Activated T-helper 2 cell treated with anti-CD3 and anti-CD28 coated beads, Interferon-gamma antibody, Interleukin-2, Interleukin-4, amounts not matched to agents 10 μg/mL and 5 μg/mL and 100 μg/mL, durations not matched to agents 14 hours and 24 hours and 36 hours (primary cell): Measurements from ENCODE around the gene FAM185A. TPM values are rescaled to one million over a fixed set of nuclear protein-coding genes. Genes with fewer than 3 reads are reported as not detected.
"Not testable (repeated sequence)": the region's sequence is repeated elsewhere in the genome, so short reads cannot be mapped to it uniquely, and the experiment has no call there.

ENCODE experiments used
- DNase-seq: peaks from one replicate; pipeline ENCODE4 v3.0.0; 2021; ENCODE audit warnings: low spot score
- H3K27ac Mint-ChIP-seq: one replicate; pipeline ENCODE4 v1.8.0; 2021; ENCODE audit warnings: mixed read lengths
- H3K27me3 Mint-ChIP-seq: one replicate; pipeline ENCODE4 v1.8.0; 2021; ENCODE audit warnings: low read depth, mixed read lengths
- H3K36me3 Mint-ChIP-seq: one replicate; pipeline ENCODE4 v1.8.0; 2021; ENCODE audit warnings: low read depth, mixed read lengths
- H3K4me1 Mint-ChIP-seq: one replicate; pipeline ENCODE4 v1.8.0; 2021; ENCODE audit warnings: low read depth, mixed read lengths
- H3K4me3 Mint-ChIP-seq: one replicate; pipeline ENCODE4 v1.8.0; 2021; ENCODE audit warnings: low read depth, mild to moderate bottlenecking, moderate library complexity, mixed read lengths
- H3K9me3 Mint-ChIP-seq: one replicate; pipeline ENCODE4 v1.8.0; 2021; ENCODE audit warnings: mixed read lengths
- intact Hi-C: fragments of 100-400 bp; cut with micrococcal nuclease; formaldehyde crosslinking; loops from one replicate; pipeline ENCODE4 v1.15.1; 2023
- total RNA-seq: library from RNA; stranded (reverse); gene quantifications from 2 replicates; pipeline ENCODE4 v1.2.3, GENCODE V29; 2022

The FAM185A gene
- total RNA-seq: 8.3 and 9.4 TPM in 2 replicates

DNA sequence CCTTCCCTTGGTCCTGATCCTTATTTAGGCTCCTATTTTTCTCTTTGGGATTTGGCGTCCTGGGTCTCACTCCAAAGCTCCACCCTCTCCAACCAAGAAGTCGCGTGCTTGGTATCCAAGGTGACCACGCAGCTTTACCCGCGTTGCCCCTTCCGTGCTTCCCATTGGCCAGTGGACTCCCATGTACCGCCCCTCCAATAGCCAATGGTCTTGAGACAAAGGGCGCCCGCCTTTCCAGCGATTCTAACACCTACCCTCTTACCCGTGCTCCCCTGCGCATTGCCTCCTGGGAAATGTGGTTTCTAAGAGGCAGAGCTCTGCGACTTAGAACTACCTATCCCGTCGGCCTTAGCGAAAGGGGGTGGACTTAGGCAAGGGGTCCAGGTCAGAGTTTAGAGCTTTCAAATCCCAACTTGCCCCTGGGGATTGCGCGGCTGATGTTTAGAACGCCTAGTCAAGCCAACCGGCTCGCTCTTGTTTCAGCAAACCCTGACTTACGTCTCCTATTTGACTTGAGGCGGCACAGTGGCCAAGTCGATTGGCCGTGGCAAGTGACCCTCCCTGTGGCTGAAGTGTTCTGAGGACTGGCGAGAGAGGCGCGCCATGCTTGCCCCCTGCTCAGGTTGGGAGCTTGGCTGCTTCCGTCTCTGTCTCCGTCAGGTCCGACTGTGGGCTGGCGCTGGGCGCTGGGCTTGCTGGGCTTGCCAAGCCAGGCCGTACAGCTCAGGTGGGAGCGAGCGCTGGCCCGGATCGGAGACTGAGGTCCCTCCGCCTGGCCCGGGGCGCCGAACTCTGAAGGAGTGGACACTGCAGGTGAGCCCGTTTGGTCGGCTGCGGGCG, at the start of gene FAM185A:
TSS of gene FAM185A (plus strand) at position 395 of the 840 bp plus-strand sequence. CDS start at position 604, 209 bp downstream.
- H3K36me3 Mint-ChIP-seq, H3K9me3 Mint-ChIP-seq, intact Hi-C loops, H3K27me3 Mint-ChIP-seq: not testable (repeated sequence)
- H3K27ac Mint-ChIP-seq: peak within 1 kb of the TSS; percentile 45
- H3K4me3 Mint-ChIP-seq: peak within 1 kb of the TSS; percentile 85
- peak; percentile 95 for DNase-seq
- H3K4me1 Mint-ChIP-seq: peaks cover 12% of the 10 kb centered on the region

DNA sequence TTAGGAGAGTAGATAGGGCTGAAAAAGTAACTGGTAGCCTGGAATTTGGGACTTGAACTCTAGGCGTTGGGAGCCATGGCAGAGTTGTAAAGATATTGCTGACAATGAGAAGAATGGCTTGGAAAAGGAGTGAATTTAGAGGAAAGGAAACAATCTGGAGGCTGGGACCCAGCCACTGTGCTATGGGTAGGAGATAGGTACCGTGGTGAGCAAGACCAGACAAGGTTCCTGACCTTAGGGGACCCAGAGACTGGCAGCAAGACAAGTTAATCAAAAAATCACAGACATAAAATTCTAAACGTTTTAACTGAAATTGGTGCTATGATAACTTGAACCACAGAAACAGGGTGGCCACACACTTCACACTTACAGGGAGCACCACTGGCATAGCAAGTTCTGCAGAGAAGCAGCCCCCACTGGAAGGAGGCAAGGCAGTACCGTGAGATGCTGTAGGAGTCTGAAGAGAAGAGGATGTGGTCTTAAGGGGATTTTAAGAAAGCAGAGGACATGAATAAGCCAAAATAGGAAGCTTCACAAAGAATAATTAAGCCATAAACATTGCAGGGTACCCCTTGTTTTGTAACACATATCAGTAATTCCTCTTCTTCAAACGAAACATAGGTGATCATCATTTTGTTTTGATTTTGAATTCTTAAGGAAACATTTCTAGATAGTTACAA, 35.6 kb upstream of the FAM185A start:
- H3K9me3 Mint-ChIP-seq, H3K36me3 Mint-ChIP-seq, intact Hi-C loops, H3K27me3 Mint-ChIP-seq: not testable (repeated sequence)
- Mint-ChIP-seq H3K27ac (peak overlapping the region; percentile 87), H3K4me1 (peaks cover 16% of the 10 kb centered on the region), H3K4me3 (peak overlapping the region; percentile 50)
- DNase-seq: peak; percentile 11

DNA sequence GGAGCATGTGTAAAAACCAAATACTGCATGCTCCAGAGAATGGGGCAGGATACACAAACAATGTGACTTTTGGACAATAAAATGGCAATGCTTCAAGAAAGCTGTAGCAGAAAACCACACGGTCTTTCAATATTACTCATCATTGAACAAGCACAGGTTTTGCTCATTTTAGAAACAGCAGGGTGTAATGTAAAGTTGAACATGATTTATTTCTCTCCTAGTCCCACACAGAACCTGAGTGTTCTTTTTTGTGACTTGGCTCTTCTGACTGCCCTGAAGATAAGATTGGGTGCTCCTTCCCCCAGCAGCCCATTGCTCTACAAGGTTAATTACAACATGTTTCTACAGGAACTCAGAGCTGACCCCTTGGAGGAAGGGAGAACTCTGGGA, 35.1 kb upstream of the FAM185A start:
- Mint-ChIP-seq H3K4me3 (peak overlapping the region; percentile 50), H3K4me1 (peaks cover 16% of the 10 kb centered on the region), H3K27ac (peak overlapping the region; percentile 87)
- H3K36me3 Mint-ChIP-seq, H3K9me3 Mint-ChIP-seq, DNase-seq, intact Hi-C loops, H3K27me3 Mint-ChIP-seq: not testable (repeated sequence)

DNA sequence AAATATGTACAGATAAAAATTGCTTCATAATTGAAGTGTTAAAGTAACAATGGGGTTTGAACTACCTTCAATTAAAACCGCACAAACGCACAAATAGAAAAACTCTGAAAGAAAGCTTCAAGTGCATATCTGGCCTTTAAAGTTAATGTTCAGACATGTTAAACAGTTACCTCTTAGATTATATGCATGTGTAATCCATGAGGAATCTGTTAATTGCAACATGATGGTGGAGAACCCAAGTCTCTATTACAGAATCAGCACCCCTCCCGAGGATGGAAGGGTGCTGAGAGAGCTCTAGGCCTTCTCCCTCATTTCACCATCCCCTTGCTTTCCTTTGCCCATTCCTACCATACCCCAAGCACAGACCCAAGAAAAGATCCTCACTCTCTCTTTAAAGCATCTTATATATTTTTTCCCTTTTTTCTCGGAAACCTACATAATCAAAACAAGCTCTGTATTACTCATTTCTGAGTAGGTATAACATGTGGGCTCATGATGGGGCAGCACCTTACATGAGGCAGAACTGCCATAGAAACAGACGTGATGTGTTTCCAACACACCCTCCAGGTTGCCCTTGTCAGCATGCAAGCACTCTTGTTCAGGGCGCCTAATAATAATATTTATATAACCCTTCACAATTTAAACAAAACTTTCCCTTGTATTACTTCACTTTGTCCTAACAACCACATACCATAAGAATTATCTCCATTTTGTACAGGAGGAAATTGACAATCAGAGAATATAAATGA, 33.9 kb upstream of the FAM185A start:
- intact Hi-C loops, H3K27me3 Mint-ChIP-seq, DNase-seq, H3K36me3 Mint-ChIP-seq, H3K4me3 Mint-ChIP-seq, H3K9me3 Mint-ChIP-seq: not testable (repeated sequence)
- Mint-ChIP-seq H3K4me1 (peaks cover 16% of the 10 kb centered on the region), H3K27ac (peak overlapping the region; percentile 69)

- Mint-ChIP-seq H3K27ac (peak overlapping the region; percentile 69), H3K4me1 (peaks cover 16% of the 10 kb centered on the region)
- intact Hi-C loops, H3K9me3 Mint-ChIP-seq, H3K36me3 Mint-ChIP-seq, DNase-seq, H3K4me3 Mint-ChIP-seq, H3K27me3 Mint-ChIP-seq: not testable (repeated sequence)
These were observed 33.1 kb upstream of the FAM185A start for GRCh38 chr7:102715718-102716117.

DNA sequence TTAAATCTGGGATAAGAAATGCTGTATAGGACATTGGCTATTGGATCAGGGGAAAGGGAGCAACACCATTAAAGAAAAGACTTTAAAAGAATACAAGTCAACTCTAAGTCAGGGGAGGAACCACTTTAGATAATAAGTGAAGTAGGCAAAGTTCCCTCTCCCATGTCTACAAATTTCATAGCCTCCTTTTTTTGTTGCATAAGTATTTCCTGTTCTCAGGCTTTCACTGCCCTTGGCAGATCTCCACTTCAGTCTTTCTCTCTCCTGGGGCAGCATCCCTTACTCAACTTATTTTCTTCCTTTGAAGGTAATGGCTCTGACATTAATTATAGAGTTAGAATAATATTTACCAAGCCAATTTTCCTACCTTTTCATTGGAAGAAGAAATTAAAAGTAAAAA, 30.3 kb upstream of the FAM185A start:
- H3K4me1 Mint-ChIP-seq, intact Hi-C loops, H3K9me3 Mint-ChIP-seq, H3K27ac Mint-ChIP-seq, H3K27me3 Mint-ChIP-seq, DNase-seq, H3K4me3 Mint-ChIP-seq, H3K36me3 Mint-ChIP-seq: not testable (repeated sequence)

GRCh38 chr7:102726170-102726569, 22.6 kb upstream of the FAM185A start:
- H3K4me1 Mint-ChIP-seq, H3K36me3 Mint-ChIP-seq, H3K27ac Mint-ChIP-seq, H3K9me3 Mint-ChIP-seq, DNase-seq, H3K4me3 Mint-ChIP-seq, H3K27me3 Mint-ChIP-seq, intact Hi-C loops: not testable (repeated sequence)

DNA sequence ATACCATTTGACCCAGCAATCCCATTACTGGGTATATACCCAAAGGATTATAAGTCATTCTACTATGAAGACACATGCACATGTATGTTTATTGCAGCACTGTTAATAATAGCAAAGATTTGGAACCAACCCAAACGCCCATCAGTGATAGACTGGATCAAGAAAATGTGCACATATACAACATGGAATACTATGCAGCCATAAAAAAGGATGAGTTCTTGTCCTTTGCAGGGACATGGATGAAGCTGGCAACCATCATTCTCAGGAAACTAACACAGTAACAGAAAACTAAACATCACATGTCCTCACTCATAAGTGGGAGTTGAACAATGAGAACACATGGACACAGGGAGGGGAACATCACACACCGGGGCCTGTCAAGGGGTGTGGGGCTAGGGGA, 19.1 kb upstream of the FAM185A start:
- H3K9me3 Mint-ChIP-seq, H3K4me1 Mint-ChIP-seq, DNase-seq, H3K36me3 Mint-ChIP-seq, H3K27ac Mint-ChIP-seq, intact Hi-C loops, H3K4me3 Mint-ChIP-seq: not testable (repeated sequence)
- peaks cover 13% of the 10 kb centered on the region for H3K27me3 Mint-ChIP-seq

DNA sequence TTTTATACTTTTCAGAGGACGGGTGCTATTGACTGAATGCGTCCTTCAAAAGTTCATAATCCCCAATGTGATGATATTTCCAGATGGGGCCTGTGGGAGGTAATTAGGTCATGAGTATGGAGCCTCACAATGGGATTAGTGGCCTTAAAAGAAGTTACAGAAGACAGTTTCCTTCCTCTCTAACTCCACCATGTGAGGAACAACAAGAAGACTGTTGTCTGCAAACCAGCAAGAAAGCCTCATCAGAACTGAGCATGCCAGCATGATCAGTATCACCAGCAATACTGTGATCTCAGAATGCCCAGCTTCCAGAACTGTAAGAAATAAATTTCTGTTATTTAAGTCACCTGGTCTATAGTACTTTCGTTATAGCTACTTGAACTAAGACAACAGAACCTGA, 18.4 kb upstream of the FAM185A start:
- H3K9me3 Mint-ChIP-seq, H3K4me1 Mint-ChIP-seq, H3K27ac Mint-ChIP-seq, H3K4me3 Mint-ChIP-seq, intact Hi-C loops, DNase-seq, H3K36me3 Mint-ChIP-seq: not testable (repeated sequence)
- H3K27me3 Mint-ChIP-seq: peaks cover 20% of the 10 kb centered on the region

- DNase-seq, intact Hi-C loops, H3K27me3 Mint-ChIP-seq, H3K4me3 Mint-ChIP-seq, H3K9me3 Mint-ChIP-seq, H3K27ac Mint-ChIP-seq, H3K36me3 Mint-ChIP-seq: not testable (repeated sequence)
- H3K4me1 Mint-ChIP-seq: peaks cover 11% of the 10 kb centered on the region
These were observed 6.6 kb upstream of the FAM185A start for GRCh38 chr7:102742002-102742771.

GRCh38 chr7:102743861-102744260, 4.9 kb upstream of the FAM185A start:
- DNase-seq, H3K27me3 Mint-ChIP-seq, H3K9me3 Mint-ChIP-seq, H3K27ac Mint-ChIP-seq, H3K36me3 Mint-ChIP-seq, H3K4me3 Mint-ChIP-seq, intact Hi-C loops: not testable (repeated sequence)
- H3K4me1 Mint-ChIP-seq: peaks cover 15% of the 10 kb centered on the region

GRCh38 chr7:102745494-102746288, 3.1 kb upstream of the FAM185A start:
- H3K4me3 Mint-ChIP-seq, H3K9me3 Mint-ChIP-seq, intact Hi-C loops: not testable (repeated sequence)

More at GRCh38 chr7:102745494-102746288, 3.1 kb upstream of the FAM185A start:
- H3K4me1 Mint-ChIP-seq: peaks cover 23% of the 10 kb centered on the region
- not testable (repeated sequence) for DNase-seq, H3K27me3 Mint-ChIP-seq, H3K36me3 Mint-ChIP-seq, H3K27ac Mint-ChIP-seq
